Measurements from ENCODE around the gene FBXL7. TPM values are rescaled to one million over a fixed set of nuclear protein-coding genes. Genes with fewer than 3 reads are reported as not detected.

FBXL7 gene
- total and polyA plus RNA-seq, 2 of the 8 experiments (the other 6 are each of a cell fraction or from before 2014, with no cell fraction given): 17.7 to 17.8 TPM

DNA sequence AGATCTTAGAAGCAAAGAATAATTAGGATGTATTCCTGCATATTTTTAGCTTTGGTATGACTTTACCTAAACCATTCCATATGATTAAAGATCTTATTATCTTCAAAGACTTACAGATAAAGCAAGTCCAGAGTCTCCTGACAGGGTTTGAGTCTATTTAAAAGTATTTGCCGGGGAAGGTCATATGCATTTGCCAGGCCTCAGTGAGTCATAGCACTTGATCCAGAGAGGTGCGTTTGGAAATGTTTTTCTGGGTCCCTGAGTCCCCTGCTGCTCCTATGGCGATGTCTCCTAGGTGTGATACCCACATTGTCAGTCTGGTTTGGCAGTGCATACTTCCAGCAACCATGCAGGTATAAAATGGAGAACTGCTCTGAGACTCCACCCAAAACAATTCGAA, 217.0 kb downstream of the FBXL7 start:
- Histone ChIP-seq H2BK20ac (ENCODE audit: low read length) (no peak overlapping the region), H2BK15ac (ENCODE audit: low read length) (no peak overlapping the region), H3K27ac (ENCODE audit: low read depth, low read length) (no peak overlapping the region), H3K23ac (ENCODE audit: insufficient read length) (no peak overlapping the region), H4K8ac (ENCODE audit: extremely low read depth, insufficient read depth, low read length) (no peak overlapping the region; the same call in 1 of the 2 replicates), H3K23me2 (ENCODE audit: low read depth, low read length) (no peaks in the 10 kb centered on the region), H2AK5ac (ENCODE audit: low read depth, low read length) (no peak overlapping the region), H2AFZ (ENCODE audit: low read length) (no peak overlapping the region), H4K5ac (ENCODE audit: insufficient read length, low read depth, low read length) (no peak overlapping the region), H4K20me1 (replicated peaks in 1 of 2; ENCODE audit: control insufficient read depth in 1 of 2, insufficient read depth in 2 of 2, low read length in 2 of 2) (no peaks in the 10 kb centered on the region), H2BK5ac (ENCODE audit: low read depth, low read length) (no peak overlapping the region), H3K4me1 (replicated peaks in 1 of 4; ENCODE audit: control insufficient read depth in 3 of 4, insufficient read depth in 4 of 4, low read length in 3 of 4) (peaks cover 0 to 9% (median 7%) of the 10 kb centered on the region in 4 experiments; a peak in 2 of 7 replicates), H3K79me2 (ENCODE audit: control insufficient read depth in 1 of 2, insufficient read depth in 2 of 2, low read length in 2 of 2) (0 out of 4 replicates have a peak, but pooled peaks cover 0 to 2% of the 10 kb centered on the region in 2 experiments), H2BK12ac (ENCODE audit: low read depth, low read length) (no peak overlapping the region), H3K36me3 (ENCODE audit: control insufficient read depth in 2 of 4, insufficient read depth in 4 of 4, low read length in 3 of 4) (no peaks in the 10 kb centered on the region), H3K9me3 (ENCODE audit: insufficient read depth in 2 of 2, low read depth in 1 of 2, low read length in 1 of 2) (no peaks in the 10 kb centered on the region), H3K4me3 (ENCODE audit: extremely low read depth in 1 of 4, insufficient read depth in 2 of 4, low read depth in 3 of 4, low read length in 4 of 4) (no peak overlapping the region), H3K14ac (ENCODE audit: insufficient read length) (no peak overlapping the region), H4K91ac (replicated peaks; ENCODE audit: insufficient read length, low read length) (no peak overlapping the region), H3K56ac (replicated peaks; ENCODE audit: insufficient read length, low read depth, low read length) (no peak overlapping the region), H2BK120ac (replicated peaks; ENCODE audit: low read depth, low read length) (no peak overlapping the region), H3K4me2 (ENCODE audit: insufficient read depth in 1 of 2, low read depth in 2 of 2, low read length in 2 of 2) (no peak overlapping the region), H3K9ac (replicated peaks in 1 of 4; ENCODE audit: extremely low read depth in 1 of 4, low read depth in 3 of 4, low read length in 3 of 4) (no peak overlapping the region), H3K79me1 (ENCODE audit: low read depth, low read length) (no peaks in the 10 kb centered on the region; the same call in 1 of the 2 replicates), H3K27me3 (replicated peaks in 1 of 4; ENCODE audit: control insufficient read depth in 3 of 4, extremely low read depth in 1 of 4, insufficient read depth in 3 of 4, low read length in 3 of 4) (no peaks in the 10 kb centered on the region), H3K4ac (replicated peaks; ENCODE audit: insufficient read length, low read depth, low read length) (no peak overlapping the region), H3K18ac (ENCODE audit: extremely low read depth, low read length) (no peak overlapping the region)
- DNase-seq (ENCODE audit: low read depth in 1 of 2, low spot score in 2 of 2): no peak
- WGBS, 2 experiments (ENCODE audit: extremely low coverage in 1 of 2, insufficient coverage in 1 of 2, insufficient read length in 1 of 2, insufficient replicate concordance in 2 of 2, low coverage in 1 of 2, low lambda C conversion rate in 2 of 2, missing lambda C conversion rate in 1 of 2): 82% methylated on average over 4 of the region's 4 CpGs; no CpG with 5 or more reads in 1 of the 2 experiments
- POLR2A ChIA-PET (ENCODE audit: partially characterized antibody): no interaction called here
- CTCF ChIA-PET (ENCODE audit: partially characterized antibody): no interaction called here
- no peak for FAIRE-seq
- no peak for TF ChIP-seq POLR2A (IDR thresholded peaks at IDR 0.05; ENCODE audit: control extremely low read depth in 1 of 2, low read depth in 2 of 2, low read length in 2 of 2)
- TF ChIP-seq EGR1 (IDR thresholded peaks at IDR 0.05; ENCODE audit: borderline replicate concordance, low read depth, low read length): no peak
- no peak for TF ChIP-seq SP1 (IDR thresholded peaks at IDR 0.05; ENCODE audit: low read depth, low read length)
- TF ChIP-seq KDM4A (IDR thresholded peaks at IDR 0.05; ENCODE audit: low read depth, low read length, severe bottlenecking): no peak
- TF ChIP-seq NANOG (IDR thresholded peaks at IDR 0.05; ENCODE audit: insufficient read depth, low read depth, low read length, poor library complexity, severe bottlenecking): no peak
- no peak for TF ChIP-seq POLR2AphosphoS5 (IDR thresholded peaks at IDR 0.05; ENCODE audit: low read depth, low read length)
- TF ChIP-seq SIN3A (conservative IDR thresholded peaks at IDR 0.05 in 1 of 2, IDR thresholded peaks at IDR 0.05 in 1 of 2; ENCODE audit: low read depth in 1 of 2, low read length in 2 of 2): no peak
- no peak for TF ChIP-seq RAD21 (IDR thresholded peaks at IDR 0.05 in 1 of 2, conservative IDR thresholded peaks at IDR 0.05 in 1 of 2; ENCODE audit: low read depth in 2 of 2, low read length in 2 of 2)
- no peak for TF ChIP-seq YY1 (IDR thresholded peaks at IDR 0.05; ENCODE audit: low read depth, low read length)
- no peak for TF ChIP-seq FOSL1 (IDR thresholded peaks at IDR 0.05; ENCODE audit: insufficient read depth, low read depth, low read length)
- no peak for TF ChIP-seq ZNF274 (IDR thresholded peaks at IDR 0.05; ENCODE audit: borderline replicate concordance, extremely low read depth, low read length)
- TF ChIP-seq MAFK (IDR thresholded peaks at IDR 0.05; ENCODE audit: low read depth, low read length): no peak
- no peak for TF ChIP-seq HDAC6 (IDR thresholded peaks at IDR 0.05; ENCODE audit: low read depth, low read length)
- no peak for TF ChIP-seq TEAD4 (IDR thresholded peaks at IDR 0.05; ENCODE audit: low read depth, low read length)
- no peak for TF ChIP-seq JUN (IDR thresholded peaks at IDR 0.05; ENCODE audit: low read depth, low read length)
- TF ChIP-seq TAF1 (IDR thresholded peaks at IDR 0.05; ENCODE audit: low read depth, low read length): no peak

All from H1 (cell line).